NCI-H1694 (cell line): Measurements from ENCODE around the gene PROSER3.
A peak's percentile ranks its signal among the peaks of the same experiment; 100 is the strongest.

Experiments
- DNase-seq: peaks from one replicate; lab custom pipeline; 2025; lab: John Stamatoyannopoulos, UW

PROSER3 gene

DNA sequence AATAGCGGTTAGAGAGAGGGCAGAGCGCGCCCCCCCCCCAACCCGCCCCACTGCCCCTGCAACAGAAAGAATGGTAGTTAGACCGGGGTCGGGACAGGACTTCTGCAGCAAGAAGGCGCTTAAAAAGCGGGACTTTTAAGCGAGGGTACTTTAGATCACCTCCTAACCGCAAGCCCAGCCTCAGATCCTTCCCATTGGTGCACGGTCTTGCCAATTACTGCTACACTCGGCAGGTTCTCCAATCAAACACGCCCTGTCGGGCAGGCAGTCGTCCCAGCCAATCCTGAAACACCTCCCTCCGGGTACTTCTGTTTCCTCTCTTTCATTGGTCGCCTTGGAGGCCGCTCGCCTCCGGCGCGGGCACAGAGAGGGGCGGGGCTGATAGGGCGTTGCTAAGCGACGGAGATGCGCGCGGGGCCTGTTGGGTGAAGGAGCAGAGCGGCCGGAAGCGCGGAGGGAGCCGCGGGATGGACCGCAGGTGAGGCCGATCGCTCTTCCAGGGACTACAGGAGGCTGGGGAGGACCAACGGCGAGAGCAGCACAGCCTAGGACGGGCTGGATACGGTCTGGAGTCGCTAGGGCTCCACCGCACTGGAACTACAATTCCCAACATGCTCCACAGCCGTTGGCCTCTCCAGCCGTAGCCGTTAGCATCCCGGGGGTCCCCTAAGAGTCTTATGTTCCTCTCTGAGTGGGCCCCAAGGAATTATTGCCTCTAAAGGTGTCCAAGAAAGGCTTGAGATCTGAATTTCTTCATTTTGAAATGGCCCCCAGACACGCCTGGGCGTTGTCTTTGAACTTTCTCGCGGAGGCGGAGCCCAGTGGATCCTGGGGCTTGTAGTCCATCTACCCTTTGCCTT lies at the start of gene PROSER3:
TSS of gene PROSER3 (plus strand) at position 428 of the 860 bp plus-strand sequence. CDS start at position 468, 40 bp downstream.
- DNase-seq, result peak; percentile 99

DNA sequence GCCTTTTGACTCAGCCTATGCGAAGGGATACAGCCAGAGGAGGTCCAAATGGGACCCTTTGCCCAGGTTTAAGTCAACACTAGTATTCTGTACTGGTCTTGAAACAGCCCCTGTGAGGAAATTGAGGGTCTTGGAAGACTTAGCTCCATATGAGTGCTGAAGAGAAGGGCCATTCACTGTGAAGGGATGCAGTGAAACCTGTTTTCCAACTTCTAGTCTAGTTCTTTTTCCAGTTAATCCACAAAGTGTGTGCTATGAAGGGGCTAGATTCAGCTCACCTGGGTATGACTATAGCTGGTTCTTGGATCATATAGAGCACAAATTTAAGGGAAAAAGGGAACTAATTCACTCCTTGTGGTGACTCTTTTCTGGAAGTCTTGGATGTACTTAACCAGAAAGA lies 49.6 kb upstream of the PROSER3 start:
- no peak for DNase-seq

DNA sequence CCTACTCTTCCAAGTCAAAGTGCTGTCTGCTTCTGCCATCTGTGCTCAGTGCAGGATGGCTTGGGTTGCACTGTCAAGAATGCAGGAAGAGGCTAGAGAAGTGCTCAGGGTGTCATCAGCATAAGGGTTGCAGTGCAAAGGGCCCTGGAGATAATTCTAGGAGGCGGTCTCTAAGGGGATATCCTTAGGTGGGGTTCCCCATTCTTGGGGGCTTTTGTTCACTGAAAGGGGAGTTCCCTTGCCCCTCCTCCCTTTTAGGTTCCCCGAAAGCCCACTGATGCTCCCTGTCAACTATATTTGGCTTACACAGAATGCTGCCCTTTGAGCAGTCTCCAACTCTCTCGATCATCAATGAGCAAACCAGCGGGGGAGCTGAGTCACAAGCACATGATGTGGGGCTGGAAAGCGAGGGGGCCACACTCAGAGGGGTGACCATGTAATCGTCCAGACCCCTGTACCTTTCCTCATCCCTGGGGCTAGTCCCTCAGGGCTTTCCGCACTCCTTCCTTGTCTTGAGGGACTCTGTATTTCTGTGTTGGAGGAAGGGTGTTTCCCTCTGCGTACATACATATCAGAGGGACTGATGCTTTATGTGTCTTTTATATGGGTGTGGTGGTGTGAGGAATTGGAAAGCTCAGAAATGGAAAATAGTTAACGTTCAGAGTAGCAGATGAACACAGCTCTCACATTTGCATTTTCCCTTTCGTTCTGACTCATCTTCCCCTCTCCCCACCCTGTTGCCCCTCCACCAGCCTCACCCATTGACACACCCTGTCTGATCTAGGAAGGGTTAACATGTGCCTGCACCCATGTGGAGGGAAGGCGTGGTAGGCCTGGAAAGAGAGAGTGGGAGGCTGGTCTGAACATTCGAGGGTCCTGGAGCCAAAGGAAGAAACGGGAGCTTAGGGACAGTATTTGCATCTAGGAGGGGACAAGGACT lies 46.9 kb upstream of the PROSER3 start:
- no peak for DNase-seq

DNA sequence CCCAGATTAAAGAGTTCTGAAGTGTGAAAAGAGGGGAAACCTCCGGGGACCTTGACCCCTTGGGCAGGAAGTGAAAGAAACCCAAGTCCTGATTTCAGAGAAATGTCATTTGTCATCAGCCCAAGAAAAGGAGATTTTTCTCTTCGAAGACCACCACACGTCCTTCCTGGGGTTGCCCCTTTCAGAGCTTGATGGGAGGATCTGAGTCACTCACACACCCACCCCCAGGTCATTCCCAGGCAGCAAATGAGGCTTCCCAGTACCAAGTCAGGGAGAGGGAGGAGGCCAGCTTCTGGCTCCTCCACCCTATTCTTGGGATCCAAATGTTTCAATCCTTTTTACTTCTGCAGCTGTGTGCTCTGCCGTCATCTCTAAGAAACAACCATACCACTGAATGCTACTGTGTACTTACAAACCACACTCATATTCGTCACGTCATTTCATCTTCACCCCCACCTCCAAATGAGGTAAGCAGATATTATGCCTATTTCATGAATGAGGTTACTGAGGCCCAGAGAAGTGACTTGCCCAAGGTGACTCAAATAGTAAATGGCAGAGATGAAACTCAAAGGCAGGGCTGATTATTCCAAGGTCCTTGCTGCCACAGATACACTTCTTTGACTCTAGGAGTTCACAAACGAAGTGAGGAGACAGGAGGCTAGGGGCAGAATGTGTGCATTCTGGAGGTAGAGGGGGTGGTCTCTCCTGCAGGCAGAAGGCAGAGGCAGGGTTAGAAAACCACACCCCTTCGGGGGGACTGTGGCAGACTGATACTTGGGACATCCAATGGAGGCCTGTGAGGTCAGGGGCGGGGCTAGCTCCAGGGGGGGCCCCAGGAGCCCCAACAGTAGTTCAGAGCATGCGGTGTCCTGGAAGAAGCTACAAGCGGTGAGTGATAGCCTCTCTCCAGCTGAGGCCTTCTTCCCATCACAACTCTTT lies 45.1 kb upstream of the PROSER3 start:
- no peak for DNase-seq

DNA sequence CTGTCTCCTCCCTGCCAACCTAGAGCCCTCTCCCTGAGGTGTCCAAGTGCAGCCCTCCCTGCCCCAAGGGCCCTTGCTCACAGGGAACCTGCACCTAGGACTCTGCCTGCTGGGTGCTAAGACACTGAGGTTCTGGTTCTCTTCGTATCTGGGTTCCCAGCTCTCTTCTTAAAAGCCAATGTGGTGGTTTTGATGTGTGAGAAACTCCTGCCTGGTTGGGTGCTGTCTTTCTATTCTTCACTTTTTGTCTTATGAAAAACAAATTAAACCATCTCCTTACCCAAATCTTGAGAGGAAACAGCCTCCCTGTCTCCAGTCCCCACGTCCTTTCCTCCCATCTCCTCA lies 44.5 kb upstream of the PROSER3 start:
- no peak for DNase-seq

DNA sequence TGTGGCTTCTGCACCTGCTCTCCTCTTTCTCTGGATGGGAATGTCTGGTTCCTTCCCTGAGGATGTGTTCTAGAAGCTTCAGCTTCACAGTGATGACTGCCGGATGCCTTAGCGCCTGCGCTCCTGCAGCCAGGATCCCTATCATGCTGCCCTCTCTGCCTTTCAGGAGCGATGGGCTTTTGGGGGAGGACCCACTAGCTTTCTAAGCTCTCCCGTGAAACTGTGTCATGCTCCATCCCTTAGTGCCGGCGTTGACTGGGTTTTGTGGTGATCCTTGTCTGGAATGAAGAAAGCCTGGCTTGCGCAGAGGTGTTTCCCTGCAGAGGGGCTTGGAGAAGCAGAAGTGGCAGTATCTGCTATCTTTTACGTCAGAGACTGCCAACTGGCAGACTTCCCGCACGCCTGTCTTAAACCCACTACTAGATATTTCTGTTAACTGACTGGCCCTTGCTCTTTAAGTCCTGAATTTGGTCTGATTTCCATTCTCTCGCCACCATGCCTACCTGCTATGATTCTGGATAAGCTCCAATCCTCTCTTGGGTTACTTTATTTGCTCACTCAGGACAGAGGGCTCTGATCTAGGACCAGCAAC lies 44.0 kb upstream of the PROSER3 start:
- no peak for DNase-seq

DNA sequence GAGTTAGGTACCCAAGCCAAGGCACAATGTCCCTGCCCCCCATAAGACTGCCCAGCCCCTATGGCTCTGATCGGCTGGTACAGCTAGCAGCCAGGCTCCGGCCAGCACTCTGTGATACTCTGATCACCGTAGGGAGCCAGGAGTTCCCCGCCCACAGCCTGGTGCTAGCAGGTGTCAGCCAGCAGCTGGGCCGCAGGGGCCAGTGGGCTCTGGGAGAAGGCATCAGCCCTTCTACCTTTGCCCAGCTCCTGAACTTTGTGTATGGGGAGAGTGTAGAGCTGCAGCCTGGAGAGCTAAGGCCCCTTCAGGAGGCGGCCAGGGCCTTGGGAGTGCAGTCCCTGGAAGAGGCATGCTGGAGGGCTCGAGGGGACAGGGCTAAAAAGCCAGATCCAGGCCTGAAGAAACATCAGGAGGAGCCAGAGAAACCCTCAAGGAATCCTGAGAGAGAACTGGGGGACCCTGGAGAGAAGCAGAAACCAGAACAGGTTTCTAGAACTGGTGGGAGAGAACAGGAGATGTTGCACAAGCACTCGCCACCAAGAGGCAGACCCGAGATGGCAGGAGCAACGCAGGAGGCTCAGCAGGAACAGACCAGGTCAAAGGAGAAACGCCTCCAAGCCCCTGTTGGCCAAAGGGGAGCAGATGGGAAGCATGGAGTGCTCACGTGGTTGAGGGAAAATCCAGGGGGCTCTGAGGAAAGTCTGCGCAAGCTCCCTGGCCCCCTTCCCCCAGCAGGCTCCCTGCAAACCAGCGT lies 43.2 kb upstream of the PROSER3 start:
- no peak for DNase-seq

DNA sequence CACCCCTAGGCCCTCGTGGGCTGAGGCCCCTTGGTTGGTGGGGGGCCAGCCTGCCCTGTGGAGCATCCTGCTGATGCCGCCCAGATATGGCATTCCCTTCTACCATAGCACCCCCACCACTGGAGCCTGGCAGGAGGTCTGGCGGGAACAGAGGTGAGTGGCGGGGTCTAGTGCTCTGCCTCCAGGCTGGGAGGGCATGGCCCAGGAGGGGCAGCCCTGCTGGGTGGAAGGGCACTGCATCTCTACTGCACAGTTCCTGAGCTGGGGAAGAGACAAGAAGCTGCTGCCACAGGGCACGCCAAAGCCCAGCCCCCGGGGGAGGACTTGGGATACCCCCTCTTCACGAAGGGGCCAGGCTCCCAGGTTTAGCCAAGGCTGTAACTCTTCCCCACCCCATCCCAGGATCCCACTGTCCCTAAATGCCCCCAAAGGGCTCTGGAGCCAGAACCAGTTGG lies 42.6 kb upstream of the PROSER3 start:
- no peak for DNase-seq

DNA sequence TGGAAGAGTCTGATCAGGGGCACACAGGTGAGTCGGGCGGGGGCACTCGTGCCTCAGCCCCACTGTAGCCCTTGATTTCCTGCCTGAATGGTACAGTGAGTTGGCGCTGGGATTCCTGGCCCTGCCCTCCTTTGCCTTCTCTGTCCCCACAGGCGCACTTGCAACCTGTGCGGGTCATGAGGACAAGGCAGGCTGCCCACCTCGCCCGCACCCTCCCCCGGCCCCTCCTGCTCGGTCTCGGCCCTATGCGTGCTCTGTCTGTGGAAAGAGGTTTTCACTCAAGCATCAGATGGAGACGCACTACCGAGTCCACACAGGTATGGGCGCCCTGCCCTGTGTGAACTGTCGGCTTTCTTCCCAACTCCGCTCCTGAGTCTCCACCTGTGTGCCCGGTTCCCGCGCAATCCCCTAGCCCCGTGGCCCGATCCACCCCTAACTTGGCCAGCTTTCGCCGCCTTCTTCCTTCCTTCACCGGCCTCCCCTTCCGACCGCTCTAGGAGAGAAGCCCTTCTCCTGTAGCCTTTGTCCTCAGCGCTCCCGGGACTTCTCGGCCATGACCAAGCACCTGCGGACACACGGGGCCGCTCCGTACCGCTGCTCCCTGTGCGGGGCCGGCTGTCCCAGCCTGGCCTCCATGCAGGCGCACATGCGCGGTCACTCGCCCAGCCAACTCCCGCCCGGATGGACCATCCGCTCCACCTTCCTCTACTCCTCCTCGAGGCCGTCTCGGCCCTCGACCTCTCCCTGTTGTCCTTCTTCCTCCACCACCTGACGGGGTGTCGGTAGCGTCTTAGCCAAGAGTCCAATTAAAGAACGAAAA lies 41.8 kb upstream of the PROSER3 start:
- DNase-seq, result no peak

DNA sequence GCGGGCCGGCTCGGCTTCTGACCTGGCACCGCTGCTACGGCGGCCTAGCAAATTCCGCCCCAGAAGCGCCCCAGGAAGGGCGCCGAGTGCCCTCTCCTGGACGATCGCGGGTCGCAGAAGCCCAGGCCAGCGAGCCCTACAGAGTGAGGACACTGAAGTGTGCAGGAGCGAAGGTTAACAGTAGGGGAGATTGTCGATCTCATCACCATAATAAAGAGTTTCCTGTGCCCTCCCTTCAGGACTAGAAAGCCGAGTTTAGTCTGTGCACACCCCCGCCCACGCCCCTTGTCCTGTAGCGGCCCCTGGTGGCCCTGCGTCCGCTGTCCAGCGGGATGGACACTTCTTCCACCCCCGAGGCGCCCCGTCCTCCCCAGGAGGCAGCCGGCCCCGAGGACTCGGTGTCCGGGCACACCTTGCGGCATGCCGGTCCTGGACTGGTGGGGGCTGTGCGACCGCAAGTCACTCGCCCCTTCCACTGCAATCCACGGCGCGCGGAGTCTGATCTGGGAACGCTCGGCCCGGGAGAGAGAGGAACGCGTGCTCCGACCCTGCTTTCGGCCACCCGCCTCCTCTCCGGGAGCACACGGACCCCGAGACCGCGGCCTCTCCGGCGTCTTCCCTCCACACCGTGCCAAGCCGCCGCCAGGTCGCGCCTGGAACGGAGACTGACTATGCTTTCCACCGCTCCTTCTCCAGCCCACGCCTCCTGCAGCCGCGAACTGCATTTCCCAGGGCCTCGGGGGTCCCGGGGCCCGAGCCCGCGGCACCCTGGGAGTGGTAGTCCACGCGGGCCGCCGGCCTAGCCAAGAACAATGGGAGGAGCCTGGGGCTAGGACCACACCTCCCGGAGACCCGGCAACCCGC lies 40.9 kb upstream of the PROSER3 start:
- peak; percentile 87 for DNase-seq

DNA sequence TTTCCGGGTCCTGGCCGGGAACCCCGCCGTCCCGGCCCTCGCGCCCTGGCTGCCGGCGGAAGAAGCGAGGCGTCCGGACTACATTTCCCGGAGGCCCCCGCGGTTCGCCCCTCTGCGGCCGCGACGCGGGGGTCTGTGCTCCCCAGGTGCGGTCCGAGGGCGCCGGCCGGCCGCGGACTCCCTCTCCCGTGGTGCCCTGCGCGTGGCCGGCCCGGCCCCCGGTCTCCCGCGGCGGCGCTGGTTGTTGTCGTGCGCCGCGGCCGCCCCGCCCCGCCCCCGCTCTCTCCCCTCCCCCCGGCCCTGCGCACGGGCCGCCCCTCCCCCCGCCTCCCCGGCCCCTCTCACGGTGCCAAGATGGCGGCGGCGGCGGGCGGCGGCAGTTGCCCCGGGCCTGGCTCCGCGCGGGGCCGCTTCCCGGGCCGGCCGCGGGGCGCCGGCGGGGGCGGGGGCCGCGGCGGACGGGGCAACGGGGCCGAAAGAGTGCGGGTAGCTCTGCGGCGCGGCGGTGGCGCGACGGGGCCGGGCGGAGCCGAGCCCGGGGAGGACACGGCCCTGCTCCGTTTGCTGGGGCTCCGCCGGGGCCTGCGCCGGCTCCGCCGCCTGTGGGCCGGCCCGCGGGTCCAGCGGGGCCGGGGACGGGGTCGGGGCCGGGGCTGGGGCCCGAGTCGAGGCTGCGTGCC lies 40.2 kb upstream of the PROSER3 start, which contains the start of gene KMT2B:
TSS of gene KMT2B (plus strand) at position 339 of the 680 bp plus-strand sequence. CDS start at position 355, 16 bp downstream.
- DNase-seq, result no peak

DNA sequence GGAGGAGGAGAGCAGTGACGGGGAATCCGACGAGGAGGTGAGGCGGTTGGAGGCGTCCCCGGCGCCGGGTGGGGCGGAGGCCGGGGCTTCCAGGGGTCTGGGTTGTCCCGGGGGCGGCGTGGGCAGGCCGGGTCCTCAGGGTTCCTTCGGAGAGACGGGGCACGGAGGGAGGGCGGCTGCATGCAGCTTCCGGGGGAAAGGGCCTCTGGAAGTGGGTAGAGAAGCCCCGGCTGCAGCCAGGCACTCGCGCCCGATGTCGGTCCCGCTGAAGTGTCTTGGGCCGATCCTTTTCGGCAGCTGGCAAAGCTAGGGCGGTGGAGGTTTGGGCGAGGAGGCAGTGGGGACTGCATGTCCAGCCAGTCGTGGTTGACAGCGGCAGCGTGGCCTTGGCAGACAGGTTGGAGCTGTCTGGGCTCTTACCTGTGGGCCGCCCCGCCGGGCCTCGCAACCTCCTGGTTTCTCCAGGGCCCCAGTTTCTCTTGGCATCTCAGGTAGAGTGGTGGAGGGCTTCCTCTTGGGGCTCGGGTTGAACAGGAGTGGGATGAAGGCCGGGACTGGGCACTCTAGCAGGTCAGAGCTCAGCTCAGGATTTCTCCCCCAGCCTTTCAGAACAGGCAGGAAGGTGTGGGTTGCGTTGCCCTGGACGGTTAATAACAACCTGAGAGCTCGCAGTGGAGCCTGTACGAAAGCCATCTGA lies 39.5 kb upstream of the PROSER3 start:
- no peak for DNase-seq

DNA sequence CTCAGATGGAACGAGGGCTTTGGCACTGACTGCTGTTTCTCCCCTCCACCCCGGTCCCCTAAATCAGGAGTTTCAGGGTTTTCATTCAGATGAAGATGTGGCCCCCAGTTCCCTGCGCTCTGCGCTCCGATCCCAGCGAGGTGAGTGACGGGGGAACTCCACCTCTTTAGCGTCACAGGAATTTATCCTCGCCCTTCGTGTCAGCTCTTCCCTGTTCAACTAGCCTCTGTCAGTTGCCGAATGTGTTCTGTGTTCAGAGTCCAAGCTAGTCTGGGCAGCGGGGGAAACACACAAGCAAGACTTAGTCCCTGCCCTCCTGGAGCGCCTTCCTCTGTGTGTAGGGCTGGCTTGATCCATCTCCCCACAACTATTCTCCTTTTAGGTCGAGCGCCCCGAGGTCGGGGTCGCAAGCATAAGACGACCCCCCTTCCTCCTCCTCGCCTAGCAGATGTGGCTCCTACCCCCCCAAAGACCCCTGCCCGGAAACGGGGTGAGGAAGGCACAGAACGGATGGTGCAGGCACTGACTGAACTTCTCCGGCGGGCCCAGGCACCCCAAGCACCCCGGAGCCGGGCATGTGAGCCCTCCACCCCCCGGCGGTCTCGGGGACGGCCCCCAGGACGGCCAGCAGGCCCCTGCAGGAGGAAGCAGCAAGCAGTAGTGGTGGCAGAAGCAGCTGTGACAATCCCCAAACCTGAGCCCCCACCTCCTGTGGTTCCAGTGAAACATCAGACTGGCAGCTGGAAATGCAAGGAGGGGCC lies 38.4 kb upstream of the PROSER3 start:
- no peak for DNase-seq

DNA sequence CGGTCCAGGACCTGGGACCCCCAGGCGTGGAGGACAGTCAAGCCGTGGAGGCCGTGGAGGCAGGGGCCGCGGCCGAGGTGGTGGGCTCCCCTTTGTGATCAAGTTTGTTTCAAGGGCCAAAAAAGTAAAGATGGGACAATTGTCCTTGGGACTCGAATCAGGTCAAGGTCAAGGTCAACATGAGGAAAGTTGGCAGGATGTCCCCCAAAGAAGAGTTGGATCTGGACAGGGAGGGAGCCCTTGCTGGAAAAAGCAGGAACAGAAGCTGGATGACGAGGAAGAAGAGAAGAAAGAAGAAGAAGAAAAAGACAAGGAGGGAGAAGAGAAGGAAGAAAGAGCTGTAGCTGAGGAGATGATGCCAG lies 37.8 kb upstream of the PROSER3 start:
- DNase-seq, result no peak

DNA sequence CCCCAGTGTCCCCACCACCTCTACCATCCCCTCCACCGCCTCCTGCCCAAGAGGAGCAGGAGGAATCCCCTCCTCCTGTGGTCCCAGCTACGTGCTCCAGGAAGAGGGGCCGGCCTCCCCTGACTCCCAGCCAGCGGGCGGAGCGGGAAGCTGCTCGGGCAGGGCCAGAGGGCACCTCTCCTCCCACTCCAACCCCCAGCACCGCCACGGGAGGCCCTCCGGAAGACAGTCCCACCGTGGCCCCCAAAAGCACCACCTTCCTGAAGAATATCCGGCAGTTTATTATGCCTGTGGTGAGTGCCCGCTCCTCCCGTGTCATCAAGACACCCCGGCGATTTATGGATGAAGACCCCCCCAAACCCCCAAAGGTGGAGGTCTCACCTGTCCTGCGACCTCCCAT lies 37.3 kb upstream of the PROSER3 start:
- DNase-seq, result no peak

DNA sequence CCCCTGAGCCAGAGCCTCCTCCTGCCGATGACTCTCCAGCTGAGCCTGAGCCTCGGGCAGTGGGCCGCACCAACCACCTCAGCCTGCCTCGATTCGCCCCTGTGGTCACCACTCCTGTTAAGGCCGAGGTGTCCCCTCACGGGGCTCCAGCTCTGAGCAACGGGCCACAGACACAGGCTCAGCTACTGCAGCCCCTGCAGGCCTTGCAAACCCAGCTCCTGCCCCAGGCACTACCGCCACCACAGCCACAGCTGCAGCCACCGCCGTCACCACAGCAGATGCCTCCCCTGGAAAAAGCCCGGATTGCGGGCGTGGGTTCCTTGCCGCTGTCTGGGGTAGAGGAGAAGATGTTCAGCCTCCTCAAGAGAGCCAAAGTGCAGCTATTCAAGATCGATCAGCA lies 36.6 kb upstream of the PROSER3 start:
- DNase-seq, result no peak

DNA sequence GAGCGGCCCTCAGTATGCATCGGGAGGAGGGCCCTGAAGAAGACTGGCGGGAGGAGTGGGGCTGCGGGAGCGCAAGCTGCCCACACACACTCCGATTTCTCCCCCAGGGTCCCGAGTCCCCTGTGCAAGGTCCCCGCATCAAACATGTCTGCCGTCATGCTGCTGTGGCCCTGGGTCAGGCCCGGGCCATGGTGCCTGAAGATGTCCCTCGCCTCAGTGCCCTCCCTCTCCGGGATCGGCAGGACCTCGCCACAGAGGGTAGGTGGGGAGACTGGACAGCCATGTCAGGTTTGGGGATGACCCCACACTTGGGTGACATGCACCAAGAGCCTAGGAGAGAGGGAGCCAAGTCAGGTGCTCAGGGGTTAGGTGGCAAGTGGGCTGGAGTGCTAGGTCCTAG lies 35.5 kb upstream of the PROSER3 start:
- no peak for DNase-seq
